C4-2B (cell line): ENCODE results near the gene SSR2.

ENCODE experiments used
- ZFX ChIP-seq: fragments of 450-650 bp; IDR thresholded peaks from 2 replicates; pipeline ENCODE4 v1.6.1; 2017
- TF ChIP-seq, protein P1 (sequence below): fragments of 450-650 bp; conservative IDR thresholded peaks from 2 replicates; pipeline ENCODE4 v1.5.1; 2017; ENCODE audit warnings: mild to moderate bottlenecking

DNA sequence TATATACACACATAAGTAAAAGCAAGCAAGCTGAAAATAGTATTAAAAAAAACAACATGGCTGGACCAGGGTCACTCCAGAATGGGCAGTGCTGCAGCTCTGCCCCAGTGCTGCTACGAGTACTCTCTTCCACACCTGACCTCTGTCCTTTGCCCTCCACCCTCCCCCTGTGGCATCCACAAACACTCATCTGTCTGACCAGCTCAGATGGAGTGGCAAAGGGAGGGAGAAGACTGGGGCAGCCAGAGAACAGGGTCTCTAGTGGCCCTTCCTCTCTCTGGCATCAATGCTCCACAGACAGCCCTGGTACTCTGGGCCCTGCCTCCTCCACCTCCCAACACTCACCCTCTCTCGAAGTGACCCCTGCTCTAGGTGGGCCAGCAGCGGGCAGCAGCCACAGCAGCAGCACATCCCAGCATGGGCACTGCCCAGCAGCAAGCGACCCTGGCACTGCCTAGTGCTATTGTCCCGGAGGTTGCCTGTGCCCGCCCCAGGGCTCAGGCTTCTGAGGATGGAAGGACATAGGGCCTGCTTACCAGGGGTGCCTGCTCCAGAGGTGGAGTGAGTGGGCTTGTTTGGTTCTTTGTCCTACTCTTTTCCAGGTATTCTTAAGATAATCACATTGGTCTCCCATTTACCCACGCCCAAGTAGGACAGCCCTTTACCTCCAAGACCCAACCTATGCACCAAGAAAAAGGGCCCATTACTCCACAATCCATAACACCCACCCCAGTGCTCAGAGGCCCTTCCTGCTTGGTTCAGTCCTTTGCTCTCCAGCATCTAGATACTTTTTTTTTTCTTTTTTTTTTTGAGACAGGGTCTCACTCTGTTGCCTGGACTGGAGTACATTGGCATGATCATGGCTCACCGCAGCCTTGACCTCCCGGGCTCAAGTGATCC lies 48.6 kb downstream of the SSR2 start:
- TF ChIP-seq, protein P1, sequence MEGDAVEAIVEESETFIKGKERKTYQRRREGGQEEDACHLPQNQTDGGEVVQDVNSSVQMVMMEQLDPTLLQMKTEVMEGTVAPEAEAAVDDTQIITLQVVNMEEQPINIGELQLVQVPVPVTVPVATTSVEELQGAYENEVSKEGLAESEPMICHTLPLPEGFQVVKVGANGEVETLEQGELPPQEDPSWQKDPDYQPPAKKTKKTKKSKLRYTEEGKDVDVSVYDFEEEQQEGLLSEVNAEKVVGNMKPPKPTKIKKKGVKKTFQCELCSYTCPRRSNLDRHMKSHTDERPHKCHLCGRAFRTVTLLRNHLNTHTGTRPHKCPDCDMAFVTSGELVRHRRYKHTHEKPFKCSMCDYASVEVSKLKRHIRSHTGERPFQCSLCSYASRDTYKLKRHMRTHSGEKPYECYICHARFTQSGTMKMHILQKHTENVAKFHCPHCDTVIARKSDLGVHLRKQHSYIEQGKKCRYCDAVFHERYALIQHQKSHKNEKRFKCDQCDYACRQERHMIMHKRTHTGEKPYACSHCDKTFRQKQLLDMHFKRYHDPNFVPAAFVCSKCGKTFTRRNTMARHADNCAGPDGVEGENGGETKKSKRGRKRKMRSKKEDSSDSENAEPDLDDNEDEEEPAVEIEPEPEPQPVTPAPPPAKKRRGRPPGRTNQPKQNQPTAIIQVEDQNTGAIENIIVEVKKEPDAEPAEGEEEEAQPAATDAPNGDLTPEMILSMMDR = no peak
- TF ChIP-seq ZFX = no peak
